Sigmoid colon (tissue), 4 donors: Measurements from ENCODE around the gene DGAT2L6.
"Not testable (repeated sequence)": the region's sequence is repeated elsewhere in the genome, so short reads cannot be mapped to it uniquely, and the experiment has no call there.

Experiments used
- POLR2A ChIP-seq, 2 donors: fragments of 450-650 bp; IDR thresholded peaks; one replicate each; pipeline ENCODE4 v1.6.1; 2016; ENCODE audit warnings: antibody characterized with exemption in 2 of 2, mild to moderate bottlenecking in 2 of 2, moderate library complexity in 2 of 2
- POLR2AphosphoS5 ChIP-seq, 4 donors: sonication (generic); formaldehyde crosslinking; IDR thresholded peaks; one replicate each; pipeline ENCODE4 v1.6.1; 2017; ENCODE audit warnings: antibody characterized with exemption in 4 of 4

GRCh38 chrX:70243601-70244000 lies 66.3 kb downstream of the DGAT2L6 start:
- not testable (repeated sequence) for TF ChIP-seq POLR2A, POLR2AphosphoS5 (IDR thresholded peaks at IDR 0.05)
